Lung (tissue), 12 donors: ENCODE data around the gene ABCD3. TPM values are rescaled to one million over a fixed set of nuclear protein-coding genes. Genes with fewer than 3 reads are reported as not detected.

Source experiments
- ATAC-seq: fragments of 200-7000 bp; cut with Tn5 transposase; one replicate; pipeline ENCODE4 v1.9.1; 2020; ENCODE audit warnings: moderate number of reproducible peaks; ENCODE audit not compliant: insufficient read depth, low FRiP score
- DNase-seq, 3 donors: peaks; one replicate each; pipeline ENCODE4 v3.0.0-alpha.2; 2013 to 2017
- H3K27ac ChIP-seq, 2 donors: one replicate each; pipeline ENCODE4 v1.5.1; 2013; ENCODE audit warnings: mild to moderate bottlenecking in 2 of 2, moderate library complexity in 2 of 2, control low read depth in 1 of 2, inconsistent platforms in 1 of 2, low read depth in 1 of 2, low read length in 1 of 2
- H3K27me3 ChIP-seq, 3 donors: one replicate each; pipeline ENCODE4 v1.5.1; 2013; ENCODE audit warnings: low read length in 2 of 3; ENCODE audit not compliant: control insufficient read depth in 3 of 3, insufficient read depth in 3 of 3
- H3K36me3 ChIP-seq, 4 donors: one replicate each; pipeline ENCODE4 v1.5.1; 2013; ENCODE audit warnings: low read length in 4 of 4, mild to moderate bottlenecking in 1 of 4, moderate library complexity in 1 of 4; ENCODE audit not compliant: control insufficient read depth in 4 of 4, insufficient read depth in 4 of 4
- H3K4me1 ChIP-seq, 5 donors: one replicate each; pipeline ENCODE4 v1.5.1; 2013; ENCODE audit warnings: low read length in 5 of 5, mild to moderate bottlenecking in 2 of 5, moderate library complexity in 1 of 5; ENCODE audit not compliant: control insufficient read depth in 5 of 5, insufficient read depth in 5 of 5
- H3K4me3 ChIP-seq: one replicate; pipeline ENCODE4 v1.5.1; 2013; ENCODE audit warnings: mild to moderate bottlenecking, control low read depth, moderate library complexity
- H3K9ac ChIP-seq, 2 donors: one replicate each; pipeline ENCODE4 v1.5.1; 2013; ENCODE audit warnings: low read length in 2 of 2, control low read depth in 1 of 2; ENCODE audit not compliant: insufficient read depth in 1 of 2
- H3K9me3 ChIP-seq, 4 donors: one replicate each; pipeline ENCODE4 v1.5.1; 2013; ENCODE audit warnings: low read length in 3 of 4, mild to moderate bottlenecking in 1 of 4, moderate library complexity in 1 of 4; ENCODE audit not compliant: control insufficient read depth in 4 of 4, insufficient read depth in 3 of 4
- WGBS, 2 donors: extraction: QIAGEN DNeasy Blood & Tissue Kit; methylation state at CpG; one replicate each; pipeline ENCODE4 v1.1.7; 2013; 5-methylcytosine and 5-hydroxymethylcytosine counted together
- polyA plus RNA-seq, 2 donors: library from polyadenylated mRNA; stranded (reverse); fragments of 200-250 nt; gene quantifications; one replicate each; pipeline ENCODE4 v1.2.1, GENCODE V29; 2013
- total RNA-seq, 2 donors: library from RNA; depleted of rRNA in 1 of 2; stranded (reverse); fragments of >200 nt in 1 of 2; gene quantifications; one replicate each; pipeline ENCODE4 v1.2.1, GENCODE V29; 2014 to 2021
- TF ChIP-seq, protein P1 (sequence below): IDR thresholded peaks from 2 replicates; pipeline ENCODE4 v1.5.1; 2012; ENCODE audit warnings: mild to moderate bottlenecking; ENCODE audit errors: control extremely low read depth, extremely low read depth
- donor health status: control.
- donor health status: control.
- donor health status: Bipolar disorder and iron deficiency.
- donor health status: healthy.
- donor health status: DM: yes; HTN: yes; CAD: no.

ABCD3 gene
- total and polyA plus RNA-seq, 4 donors, result 28.5 to 80.7 (median 43.8) TPM

GRCh38 chr1:94394247-94394646 is 23.9 kb upstream of the ABCD3 start:
- Histone ChIP-seq H3K27ac (no peak overlapping the region), H3K4me1 (no peaks in the 10 kb centered on the region), H3K36me3 (no peaks in the 10 kb centered on the region), H3K9me3 (no peaks in the 10 kb centered on the region), H3K4me3 (no peak overlapping the region), H3K9ac (no peak overlapping the region), H3K27me3 (no peaks in the 10 kb centered on the region)
- DNase-seq (no peak), ATAC-seq (no peak)
- WGBS, 2 donors, result 96 to 98% methylated on average over 1 of the region's 1 CpG
- TF ChIP-seq, protein P1, sequence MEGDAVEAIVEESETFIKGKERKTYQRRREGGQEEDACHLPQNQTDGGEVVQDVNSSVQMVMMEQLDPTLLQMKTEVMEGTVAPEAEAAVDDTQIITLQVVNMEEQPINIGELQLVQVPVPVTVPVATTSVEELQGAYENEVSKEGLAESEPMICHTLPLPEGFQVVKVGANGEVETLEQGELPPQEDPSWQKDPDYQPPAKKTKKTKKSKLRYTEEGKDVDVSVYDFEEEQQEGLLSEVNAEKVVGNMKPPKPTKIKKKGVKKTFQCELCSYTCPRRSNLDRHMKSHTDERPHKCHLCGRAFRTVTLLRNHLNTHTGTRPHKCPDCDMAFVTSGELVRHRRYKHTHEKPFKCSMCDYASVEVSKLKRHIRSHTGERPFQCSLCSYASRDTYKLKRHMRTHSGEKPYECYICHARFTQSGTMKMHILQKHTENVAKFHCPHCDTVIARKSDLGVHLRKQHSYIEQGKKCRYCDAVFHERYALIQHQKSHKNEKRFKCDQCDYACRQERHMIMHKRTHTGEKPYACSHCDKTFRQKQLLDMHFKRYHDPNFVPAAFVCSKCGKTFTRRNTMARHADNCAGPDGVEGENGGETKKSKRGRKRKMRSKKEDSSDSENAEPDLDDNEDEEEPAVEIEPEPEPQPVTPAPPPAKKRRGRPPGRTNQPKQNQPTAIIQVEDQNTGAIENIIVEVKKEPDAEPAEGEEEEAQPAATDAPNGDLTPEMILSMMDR, result no peak

DNA sequence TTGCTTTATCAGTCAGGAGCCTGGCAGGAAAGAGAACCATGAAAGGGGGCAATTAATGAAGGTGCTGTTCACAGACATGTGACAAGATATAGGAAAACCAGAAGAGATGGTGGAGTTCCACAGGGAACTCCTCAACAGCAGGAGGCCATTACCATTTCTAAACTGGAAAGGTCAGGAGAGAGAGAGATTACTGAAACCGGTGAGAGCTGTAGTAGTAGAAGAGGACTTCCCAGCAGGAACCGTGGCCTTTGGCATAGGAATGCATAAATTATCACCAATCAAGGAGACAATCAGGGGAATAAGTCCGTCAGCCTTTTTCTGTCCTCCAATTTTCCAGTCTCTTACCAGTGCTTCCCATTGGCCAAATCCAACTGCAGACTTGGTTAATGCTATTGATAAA is 23.0 kb upstream of the ABCD3 start:
- H3K4me3 ChIP-seq, result no peak overlapping the region
- H3K9ac ChIP-seq, result no peak overlapping the region
- H3K27me3 ChIP-seq, result no peaks in the 10 kb centered on the region
- H3K36me3 ChIP-seq, result no peaks in the 10 kb centered on the region
- no peak for DNase-seq
- WGBS, 2 donors, result 62 to 73% methylated on average over 3 of the region's 3 CpGs
- H3K4me1 ChIP-seq, result no peaks in the 10 kb centered on the region
- no peak for ATAC-seq
- H3K27ac ChIP-seq, result no peak overlapping the region
- TF ChIP-seq, protein P1, result no peak
- no peaks in the 10 kb centered on the region for H3K9me3 ChIP-seq

DNA sequence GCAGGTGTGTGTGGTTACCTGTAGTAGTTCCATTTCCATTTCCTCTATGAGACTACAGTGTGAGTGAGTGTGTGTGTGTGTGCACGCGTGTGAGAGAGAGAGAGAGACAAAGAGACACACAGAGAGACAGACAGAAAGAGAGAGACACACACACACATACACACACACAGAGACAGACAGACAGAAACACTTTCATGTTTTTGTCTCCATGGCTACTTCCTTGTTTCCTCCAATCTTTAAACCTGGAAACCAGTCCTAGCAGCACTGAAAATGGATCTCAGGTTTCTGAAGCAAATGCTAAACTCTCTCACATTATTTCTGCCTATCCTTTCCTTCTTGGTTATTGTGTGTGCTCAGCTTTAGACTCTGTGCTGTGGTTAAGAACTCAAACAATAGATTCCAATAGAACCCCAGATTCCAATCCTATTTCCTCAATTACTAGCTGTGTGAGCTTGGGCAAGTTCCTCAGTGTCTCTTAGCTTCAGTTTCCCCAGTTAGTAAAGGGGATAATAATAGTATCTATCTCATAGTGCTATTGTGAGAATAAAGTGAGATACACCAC is 22.4 kb upstream of the ABCD3 start:
- Histone ChIP-seq H3K9me3 (no peaks in the 10 kb centered on the region), H3K4me1 (no peaks in the 10 kb centered on the region), H3K9ac (no peak overlapping the region), H3K27me3 (no peaks in the 10 kb centered on the region), H3K36me3 (no peaks in the 10 kb centered on the region), H3K4me3 (no peak overlapping the region), H3K27ac (no peak overlapping the region)
- TF ChIP-seq, protein P1, result no peak
- WGBS, 2 donors, result 92 to 100% methylated on average over 2 of the region's 2 CpGs
- no peak for DNase-seq
- no peak for ATAC-seq
